Omental fat pad (tissue), 4 donors: ENCODE measurements around the gene SLC1A6. TPM values are rescaled to one million over a fixed set of nuclear protein-coding genes. Genes with fewer than 3 reads are reported as not detected.
"Not testable (repeated sequence)": the region's sequence is repeated elsewhere in the genome, so short reads cannot be mapped to it uniquely, and the experiment has no call there.

Experiments
- ATAC-seq: fragments of 150-250 bp; one replicate; pipeline ENCODE4 v1.9.1; 2016; ENCODE audit warnings: mild to moderate bottlenecking, moderate library complexity; ENCODE audit not compliant: low FRiP score
- DNase-seq: peaks from one replicate; pipeline ENCODE4 v3.0.0-alpha.2; 2019; ENCODE audit warnings: low spot score
- CTCF ChIP-seq, 3 donors: fragments of 450-650 bp; IDR thresholded peaks; one replicate each; pipeline ENCODE4 v1.5.1; 2016 to 2017; ENCODE audit warnings: antibody characterized with exemption in 3 of 3, mild to moderate bottlenecking in 3 of 3, moderate library complexity in 2 of 3
- total RNA-seq, 4 donors: library from RNA; depleted of rRNA; stranded (reverse); fragments of >200 nt; gene quantifications; one replicate each; pipeline ENCODE4 v1.1.0, GENCODE V29; 2016

Gene SLC1A6
- total RNA-seq, 4 donors from 2014 or later, result not detected

- no peak for TF ChIP-seq CTCF (IDR thresholded peaks at IDR 0.05)
- ATAC-seq (no peak), DNase-seq (no peak)
These were observed 22.2 kb downstream of the SLC1A6 start for GRCh38 chr19:14957464-14957863.

- no peak for ATAC-seq
- no peak for DNase-seq
- no peak for TF ChIP-seq CTCF (IDR thresholded peaks at IDR 0.05)
These were observed 25.5 kb downstream of the SLC1A6 start for GRCh38 chr19:14954071-14954655.

GRCh38 chr19:14952767-14953166 is 26.9 kb downstream of the SLC1A6 start:
- ATAC-seq, result no peak
- TF ChIP-seq CTCF (IDR thresholded peaks at IDR 0.05), result no peak
- DNase-seq, result no peak

GRCh38 chr19:14950421-14950820 is 29.2 kb downstream of the SLC1A6 start:
- TF ChIP-seq CTCF (IDR thresholded peaks at IDR 0.05), result no peak
- ATAC-seq (no peak), DNase-seq (no peak)

GRCh38 chr19:14949876-14950275 is 29.8 kb downstream of the SLC1A6 start:
- ATAC-seq, result no peak
- TF ChIP-seq CTCF (IDR thresholded peaks at IDR 0.05), result no peak
- DNase-seq, result no peak

- not testable (repeated sequence) for ATAC-seq, DNase-seq
These were observed 30.3 kb downstream of the SLC1A6 start for GRCh38 chr19:14949413-14949812.

- ATAC-seq (no peak), DNase-seq (no peak)
- TF ChIP-seq CTCF (IDR thresholded peaks at IDR 0.05), result no peak
These were observed 35.2 kb downstream of the SLC1A6 start for GRCh38 chr19:14944456-14944855.

- DNase-seq, result no peak
- no peak for ATAC-seq
- no peak for TF ChIP-seq CTCF (IDR thresholded peaks at IDR 0.05)
These were observed 36.1 kb downstream of the SLC1A6 start for GRCh38 chr19:14943601-14944000.
